22Rv1 (cell line): Measurements from ENCODE around the gene LY6G5B.

Experiments
- CTCF ChIP-seq: fragments of 450-650 bp; IDR thresholded peaks from 2 replicates; pipeline ENCODE4 v1.5.1; 2017; ENCODE audit warnings: mild to moderate bottlenecking
- ZFX ChIP-seq: fragments of 450-650 bp; IDR thresholded peaks from 2 replicates; pipeline ENCODE4 v1.6.1; 2017; ENCODE audit warnings: antibody characterized with exemption, borderline replicate concordance

DNA sequence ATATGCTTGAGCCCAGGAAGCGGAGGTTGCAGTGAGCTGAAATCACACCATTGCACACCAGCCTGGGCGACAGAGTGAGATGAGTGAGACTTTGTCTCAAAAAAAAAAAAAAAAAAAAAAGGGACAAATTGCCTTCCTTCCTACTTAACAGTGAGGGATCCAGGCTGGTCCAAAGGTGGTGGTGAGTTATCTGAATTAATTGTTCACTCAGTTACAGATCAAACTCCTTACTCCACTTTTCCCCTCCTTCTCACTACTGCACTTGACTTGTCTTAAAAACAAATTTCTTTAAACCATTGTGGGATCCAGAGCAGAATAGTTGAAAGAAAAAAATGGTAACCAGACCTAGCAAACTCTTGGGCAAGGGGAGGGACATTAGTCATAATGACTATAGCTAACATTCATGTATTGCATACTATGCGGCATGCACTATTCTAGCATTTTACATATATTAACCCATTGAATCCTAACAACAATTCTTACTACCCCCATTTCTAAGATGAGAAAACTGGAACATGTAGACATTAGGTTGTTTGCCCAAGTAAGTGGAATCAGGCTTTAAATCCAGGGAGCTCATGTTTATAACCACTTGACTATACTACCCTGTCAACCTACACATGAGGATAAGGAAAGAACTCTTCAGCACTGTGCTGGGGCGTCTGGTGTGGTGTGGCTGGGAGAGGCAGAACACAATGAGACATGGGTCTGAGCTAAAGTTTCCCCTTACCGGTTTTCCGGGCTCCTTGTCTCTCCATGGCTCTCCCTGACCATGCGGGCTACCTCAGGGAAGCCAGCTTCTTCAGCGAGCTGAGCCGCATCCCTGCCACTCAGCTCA, 6.4 kb upstream of the LY6G5B start:
- TF ChIP-seq CTCF, result no peak
- no peak for TF ChIP-seq ZFX
